HG02678 (cell line): Measurements from ENCODE around the gene AP1M1.

Experiments
- ATAC-seq: cut with Tn5 transposase; IDR thresholded peaks from one replicate; pipeline ENCODE4 v1.9.1; 2021; ENCODE audit warnings: mild to moderate bottlenecking, moderate library complexity; ENCODE audit not compliant: unreplicated experiment

Gene AP1M1

DNA sequence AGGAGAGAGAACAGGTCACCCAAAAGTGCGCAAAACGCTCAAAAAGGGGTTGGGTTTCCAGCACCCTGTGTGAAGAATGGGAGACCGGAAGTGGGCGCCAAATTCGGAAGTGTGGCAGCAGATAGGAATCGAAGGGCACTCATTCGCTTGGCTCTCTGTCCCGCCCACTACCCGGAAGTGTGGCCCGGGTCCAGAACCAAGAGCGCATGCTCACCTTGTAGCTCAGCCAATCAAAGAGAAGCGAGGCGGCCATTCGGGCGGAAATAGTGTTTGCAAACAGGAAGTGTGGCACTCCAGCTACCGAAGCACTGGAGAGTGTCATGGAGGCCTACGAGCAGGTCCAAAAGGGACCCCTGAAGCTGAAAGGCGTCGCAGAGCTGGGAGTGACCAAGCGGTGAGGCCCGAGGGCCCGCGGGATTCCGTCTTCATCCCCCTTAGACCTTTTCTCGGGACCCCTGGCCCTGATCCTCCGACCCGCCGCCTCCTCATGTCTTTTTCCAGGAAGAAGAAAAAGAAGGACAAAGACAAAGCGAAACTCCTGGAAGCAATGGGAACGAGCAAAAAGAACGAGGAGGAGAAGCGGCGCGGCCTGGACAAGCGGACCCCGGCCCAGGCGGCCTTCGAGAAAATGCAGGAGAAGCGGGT is 12.5 kb upstream of the AP1M1 start, which contains the start of gene FAM32A:
FAM32A (plus strand) TSS at position 288 of the 645 bp plus-strand sequence; CDS start at position 321, 33 bp downstream.
- peak; percentile 94 for ATAC-seq

DNA sequence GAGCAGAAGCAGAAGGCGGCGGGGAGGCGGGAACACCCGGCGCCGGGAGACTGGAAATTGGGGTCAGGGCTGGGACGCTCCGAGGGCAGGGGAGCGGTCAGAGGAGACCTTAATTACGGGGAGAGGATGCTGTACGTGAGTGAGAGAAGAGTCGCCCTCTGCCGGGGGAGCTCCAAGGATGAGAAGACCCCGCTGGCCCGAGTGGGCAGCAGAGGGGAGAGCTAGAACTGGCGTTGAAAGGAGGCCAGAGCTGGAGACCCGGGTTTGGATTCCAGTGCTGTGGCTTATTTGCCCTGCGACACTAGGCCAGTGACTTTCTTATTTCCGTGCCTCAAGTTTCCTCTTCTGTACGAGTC is 12.0 kb upstream of the AP1M1 start:
- no peak for ATAC-seq

DNA sequence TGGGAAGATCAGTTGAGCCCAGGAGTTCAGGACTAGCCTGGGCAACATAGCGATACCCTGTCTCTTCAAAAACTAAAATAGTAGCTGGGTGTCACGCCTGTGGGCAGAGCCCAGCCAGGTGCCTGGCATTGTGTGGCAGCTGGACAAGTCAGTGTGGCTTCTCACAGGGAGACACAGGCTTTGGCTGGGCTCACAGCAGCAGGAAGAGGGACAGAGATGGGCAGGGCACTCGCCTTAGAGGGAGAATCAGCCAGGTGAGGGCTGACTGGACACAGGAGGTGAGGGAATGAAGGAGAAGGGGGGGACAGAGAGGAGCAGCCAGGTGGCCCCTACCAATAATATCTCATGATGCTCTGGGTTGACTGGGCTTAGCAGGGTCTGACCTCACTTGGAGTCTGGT is 9.2 kb upstream of the AP1M1 start:
- ATAC-seq, result no peak

DNA sequence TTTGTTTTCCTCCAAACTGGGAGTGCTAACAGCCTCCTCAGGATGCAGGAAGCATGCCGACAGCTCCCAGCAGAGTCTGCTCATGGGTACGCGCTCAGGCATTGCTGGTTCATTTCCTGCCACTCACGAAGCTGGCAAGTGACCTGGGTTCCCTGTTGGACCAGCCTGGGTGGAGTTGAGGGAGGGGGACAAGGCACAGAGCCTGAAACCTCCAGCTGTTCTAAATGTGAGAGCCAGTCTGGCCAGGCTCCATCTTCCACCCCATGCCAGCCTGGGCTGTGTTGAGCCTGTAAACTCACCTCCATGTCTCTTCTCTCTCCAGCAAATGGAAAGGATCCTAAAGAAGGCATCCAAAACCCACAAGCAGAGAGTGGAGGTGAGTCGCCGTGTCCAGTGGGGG is 7.5 kb upstream of the AP1M1 start:
- no peak for ATAC-seq

DNA sequence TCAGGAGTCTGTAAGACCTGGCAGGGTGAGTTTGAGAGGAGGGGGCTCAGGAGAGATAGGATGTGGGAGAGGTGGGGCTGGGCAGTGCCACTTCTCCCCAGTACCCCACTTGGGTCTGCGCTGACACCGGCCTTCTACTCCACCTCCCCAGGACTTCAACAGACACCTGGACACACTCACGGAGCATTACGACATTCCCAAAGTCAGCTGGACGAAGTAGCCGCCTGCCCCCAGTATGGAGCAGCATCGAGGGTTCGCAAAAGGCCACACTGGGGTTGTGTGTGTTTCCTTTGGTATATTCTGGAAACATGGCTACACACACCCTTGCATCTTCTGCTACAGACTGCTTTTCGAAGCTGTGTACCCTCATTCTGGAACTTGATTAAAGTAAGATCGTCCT is 7.0 kb upstream of the AP1M1 start:
- ATAC-seq, result no peak

DNA sequence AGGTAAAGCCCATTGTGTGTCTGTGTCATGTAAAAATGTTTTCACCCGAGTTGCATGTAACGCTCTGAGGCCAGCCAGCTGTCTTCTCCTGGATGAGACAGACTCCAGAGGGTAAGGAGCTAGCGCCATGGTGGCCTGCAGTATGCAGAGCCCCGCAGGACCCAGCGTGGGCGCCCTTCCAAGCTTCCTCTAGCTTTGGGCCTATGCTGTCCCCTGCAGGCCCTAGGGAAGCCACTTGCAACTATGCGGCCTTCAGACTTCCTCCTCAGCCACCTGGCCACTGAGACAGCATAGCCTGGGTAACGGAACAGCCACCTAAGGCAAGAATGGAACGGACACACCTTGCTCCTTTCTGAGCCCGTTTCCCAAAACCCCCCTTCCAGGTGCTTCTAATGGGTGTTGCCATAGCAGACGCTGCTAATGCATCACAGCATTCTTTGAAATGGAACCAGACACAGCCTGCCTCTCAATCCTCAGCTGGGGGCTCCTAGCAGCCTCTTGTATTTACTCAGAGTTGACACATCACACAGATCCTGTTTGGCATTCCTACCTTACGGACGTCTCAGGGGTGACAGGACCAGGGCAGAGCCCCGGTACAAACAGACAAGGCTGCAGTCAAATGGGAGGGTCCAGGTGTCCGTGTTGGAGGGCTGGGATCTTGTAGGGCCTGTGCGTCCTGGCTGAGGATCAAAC is 6.3 kb upstream of the AP1M1 start:
- ATAC-seq, result no peak

DNA sequence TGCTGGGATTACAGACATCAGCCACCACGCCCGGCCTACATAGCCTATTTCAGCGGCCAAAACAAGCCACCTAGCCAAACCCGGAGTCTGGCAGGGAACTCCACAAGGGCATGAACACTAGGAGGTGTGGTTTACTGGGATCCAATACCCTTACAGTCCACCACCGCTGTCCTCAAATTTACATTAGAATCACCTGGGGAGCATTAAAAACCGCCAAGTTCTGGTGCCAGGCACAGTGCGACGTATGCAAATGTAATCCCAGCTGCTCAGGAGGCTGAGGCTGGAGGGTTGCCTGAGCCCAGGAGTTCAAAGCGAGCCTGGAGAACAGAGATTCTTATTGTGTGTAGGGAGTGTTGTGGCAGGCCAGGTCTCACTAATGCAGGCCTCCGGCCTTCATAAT is 4.2 kb upstream of the AP1M1 start:
- ATAC-seq, result no peak

DNA sequence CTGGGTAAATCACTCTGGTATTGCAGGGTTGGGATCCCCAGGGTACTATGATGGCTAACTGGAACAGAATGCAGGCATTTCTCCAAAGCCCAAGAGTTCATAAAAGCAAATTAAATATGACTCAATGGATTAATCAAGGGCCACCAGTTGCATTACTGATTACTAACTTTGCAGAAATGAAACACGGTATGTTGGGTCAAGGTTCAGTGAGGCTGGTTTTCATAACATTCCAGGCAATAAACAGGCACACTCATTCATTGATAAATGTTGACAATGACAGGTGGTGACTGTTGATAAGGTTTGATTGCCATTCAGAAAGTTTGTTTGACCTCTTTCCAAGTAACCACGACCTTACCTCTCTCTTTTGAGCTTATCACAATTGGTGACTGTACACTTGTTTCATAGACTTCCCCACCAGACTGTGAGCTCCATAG is 506 bp upstream of the AP1M1 start:
- ATAC-seq, result no peak

DNA sequence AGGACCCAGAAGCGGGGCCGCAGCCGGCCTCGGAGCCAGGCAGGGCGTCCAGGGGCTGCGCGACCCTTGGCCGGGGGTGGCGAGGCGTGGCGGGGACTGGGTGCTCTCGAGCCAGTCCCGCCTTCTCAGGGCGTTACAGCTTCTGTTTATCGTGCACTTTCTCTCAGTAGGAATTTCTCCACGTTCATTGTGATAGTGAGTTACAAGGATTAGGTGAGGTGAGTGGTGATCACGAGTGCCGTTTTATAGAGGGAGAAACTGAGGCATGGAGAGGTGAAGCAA is 600 bp downstream of the AP1M1 start:
- ATAC-seq, result no peak

DNA sequence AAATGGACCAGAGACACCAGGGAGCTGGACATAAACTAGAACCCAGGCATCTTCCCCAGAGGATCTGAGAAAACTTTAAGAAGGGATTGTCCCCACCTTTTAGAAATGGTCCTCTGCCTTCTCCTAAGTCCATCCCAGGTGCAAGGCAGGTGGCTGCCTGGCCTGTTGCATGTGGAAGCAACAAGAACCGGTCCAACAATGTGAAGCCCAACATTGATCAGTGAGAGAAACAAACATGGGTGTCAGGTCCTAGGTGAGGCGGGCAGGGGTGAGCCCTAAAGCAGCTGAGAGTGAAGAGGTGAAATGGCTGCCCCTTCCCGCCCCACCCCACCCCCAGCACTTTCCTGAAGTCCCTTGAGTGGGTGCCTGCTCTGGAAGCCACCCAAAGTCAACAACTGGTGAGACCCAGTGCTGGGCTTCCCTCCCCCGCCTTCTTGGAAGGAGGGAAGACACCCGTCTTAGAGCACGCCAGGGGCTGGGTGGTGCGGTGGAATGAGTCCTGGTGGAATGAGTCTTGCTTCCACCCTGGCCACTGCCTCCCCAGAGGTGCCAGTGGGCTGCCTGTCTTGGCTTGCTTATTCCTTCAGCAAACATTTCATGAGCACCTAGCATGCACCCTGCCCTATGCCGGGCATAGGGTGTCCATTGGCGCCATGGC is 1.7 kb downstream of the AP1M1 start:
- no peak for ATAC-seq

DNA sequence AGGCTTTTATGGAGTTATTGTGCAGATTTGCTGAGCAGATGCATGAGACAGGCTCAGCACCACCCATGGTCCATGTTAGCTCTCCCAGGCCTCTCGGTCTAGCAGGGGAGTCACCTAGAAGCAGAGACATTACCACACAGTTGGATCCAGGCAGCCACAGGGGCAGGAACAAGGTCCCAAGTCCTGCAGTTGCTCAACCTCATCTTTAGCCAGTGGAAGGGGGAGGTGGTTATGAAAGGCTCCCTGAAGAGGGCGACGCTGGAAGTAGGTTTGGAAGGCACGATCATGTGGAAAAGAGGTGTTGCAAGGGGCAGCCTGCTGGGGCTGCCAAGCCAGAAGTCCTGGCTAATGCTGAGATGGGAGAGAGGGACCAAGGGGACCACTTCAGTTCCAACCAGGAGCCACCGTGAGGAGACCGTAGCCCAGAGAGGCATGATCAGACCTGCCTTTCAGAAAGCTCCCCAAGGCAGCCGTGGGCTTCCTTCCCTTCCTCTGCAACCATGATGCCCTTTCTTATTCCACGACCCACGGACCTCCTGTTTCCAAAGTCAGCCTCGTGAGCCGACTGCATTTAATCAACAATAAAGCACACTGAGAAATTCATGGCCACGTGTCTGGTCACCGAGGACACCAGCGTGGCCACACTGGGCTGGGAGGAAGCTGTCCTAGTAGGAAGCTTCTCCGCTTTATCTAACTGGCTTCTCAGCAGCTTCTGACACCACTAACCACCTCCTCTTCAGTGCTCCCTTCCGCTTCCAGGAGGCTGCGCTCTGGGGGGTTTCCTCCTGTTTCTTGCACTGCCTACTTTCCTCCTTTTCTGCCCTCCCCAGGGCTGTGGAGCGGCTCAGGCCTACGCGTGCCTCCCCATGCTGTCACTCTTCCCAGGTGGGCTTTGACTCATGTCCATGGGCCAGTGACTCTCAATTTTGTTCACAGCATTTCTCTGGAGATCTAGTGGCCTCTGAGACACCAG is 2.6 kb downstream of the AP1M1 start:
- ATAC-seq, result no peak

DNA sequence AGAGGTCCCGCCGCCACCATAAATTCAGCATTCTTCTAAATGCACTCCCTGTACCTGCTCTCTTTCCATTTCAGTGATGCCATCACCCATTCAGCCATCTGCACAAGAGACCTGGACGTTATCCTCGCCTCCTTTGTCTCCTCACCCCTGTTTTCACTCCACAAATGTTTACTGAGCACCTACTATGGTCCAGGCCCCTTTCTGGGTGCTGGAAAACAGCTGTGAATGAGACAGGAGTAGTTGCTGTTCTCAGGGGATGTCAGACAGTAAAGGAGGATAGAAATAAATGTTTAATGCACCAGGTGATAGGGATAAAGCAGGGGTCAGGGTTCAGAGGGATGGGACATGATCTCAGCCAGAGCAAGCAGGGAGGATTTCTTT is 3.3 kb downstream of the AP1M1 start:
- no peak for ATAC-seq

DNA sequence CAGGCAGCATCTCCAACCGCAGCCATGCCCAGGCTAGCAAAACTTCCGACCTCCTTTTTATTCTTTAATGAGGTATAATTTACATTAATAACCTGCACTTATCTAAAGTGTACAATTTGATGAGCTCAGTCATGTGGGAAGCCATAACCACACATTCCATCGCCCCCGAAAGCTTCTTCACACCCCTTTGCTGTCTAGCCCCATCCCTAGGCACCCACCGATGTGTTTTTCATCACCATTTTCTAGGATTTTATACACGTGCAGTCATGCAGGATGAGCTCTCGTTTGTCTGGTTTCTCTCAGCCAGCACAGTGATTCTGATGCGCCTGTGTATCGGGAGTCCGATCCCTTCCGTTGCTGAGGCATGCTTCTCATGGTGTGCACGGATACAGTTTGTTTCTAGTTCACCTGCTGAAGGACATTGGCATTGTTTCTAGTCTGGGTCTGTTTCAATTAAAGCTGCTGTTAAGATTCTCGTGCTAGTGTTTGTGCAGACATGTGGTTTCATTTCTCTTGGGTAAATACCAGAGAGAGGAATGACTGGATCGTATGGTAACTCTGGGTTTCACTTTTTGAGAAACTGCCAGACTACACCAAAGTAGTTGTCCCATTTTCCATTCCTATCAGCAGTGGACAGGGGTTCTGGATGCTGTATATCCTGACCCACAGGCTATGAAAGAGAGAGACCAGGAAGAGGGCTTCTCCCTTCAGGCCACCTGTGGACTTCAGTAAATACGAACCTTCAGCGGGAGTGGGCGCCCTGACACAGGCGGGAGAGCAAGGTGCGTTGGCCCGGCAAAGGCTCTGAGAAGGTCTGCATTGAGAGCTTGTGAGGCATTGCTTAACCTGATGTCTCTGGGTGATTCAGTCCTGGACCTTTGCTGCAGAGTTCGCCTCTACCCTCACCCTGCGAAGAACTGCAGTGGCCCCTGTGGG is 4.9 kb downstream of the AP1M1 start:
- ATAC-seq, result no peak

DNA sequence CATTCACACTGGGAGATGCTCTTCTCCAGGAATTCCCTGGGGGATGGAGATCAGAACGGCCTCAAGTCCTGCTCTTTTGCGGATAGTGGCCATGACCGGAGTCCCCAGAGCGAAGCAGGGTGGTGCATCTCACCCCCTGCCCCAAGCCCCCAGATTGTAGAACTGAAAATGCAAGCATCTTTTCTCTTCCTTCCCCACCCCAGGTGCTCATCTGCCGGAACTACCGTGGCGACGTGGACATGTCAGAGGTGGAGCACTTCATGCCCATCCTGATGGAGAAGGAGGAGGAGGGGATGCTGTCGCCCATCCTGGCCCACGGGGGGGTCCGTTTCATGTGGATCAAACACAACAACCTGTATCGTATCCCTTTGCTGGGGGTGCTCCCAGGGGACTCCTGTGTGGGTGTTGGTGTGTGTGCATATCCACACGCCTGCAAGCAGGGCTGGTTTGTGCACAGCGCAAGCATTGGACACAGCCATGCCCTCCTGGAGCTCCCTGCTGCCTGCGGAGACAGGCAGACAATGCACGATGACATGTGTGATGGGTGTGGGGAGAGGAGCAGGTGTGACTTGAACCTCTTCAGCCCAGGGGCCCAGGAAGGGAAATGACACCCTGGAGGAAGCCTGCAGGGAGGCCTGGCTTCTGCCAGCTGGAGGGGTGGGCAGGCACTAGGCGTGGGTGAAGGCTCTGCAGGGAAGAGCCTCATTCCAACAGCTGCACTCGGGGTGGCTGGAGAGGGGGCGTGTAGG is 5.7 kb downstream of the AP1M1 start:
- no peak for ATAC-seq

DNA sequence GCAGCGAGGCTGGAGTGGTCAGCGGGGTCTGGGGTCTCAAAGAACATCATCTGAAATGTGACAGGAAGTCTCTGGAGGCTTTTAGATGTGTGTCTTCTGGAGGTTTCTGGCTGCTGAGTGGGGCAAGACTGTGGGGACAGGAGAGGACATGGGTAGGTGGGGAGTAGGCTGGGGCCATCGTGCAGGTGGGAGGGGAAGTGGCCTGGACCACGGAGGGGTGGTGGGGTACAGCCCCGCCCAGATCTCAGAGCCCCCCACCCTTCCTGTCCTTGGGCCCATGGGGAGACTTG is 6.2 kb downstream of the AP1M1 start:
- ATAC-seq, result no peak

DNA sequence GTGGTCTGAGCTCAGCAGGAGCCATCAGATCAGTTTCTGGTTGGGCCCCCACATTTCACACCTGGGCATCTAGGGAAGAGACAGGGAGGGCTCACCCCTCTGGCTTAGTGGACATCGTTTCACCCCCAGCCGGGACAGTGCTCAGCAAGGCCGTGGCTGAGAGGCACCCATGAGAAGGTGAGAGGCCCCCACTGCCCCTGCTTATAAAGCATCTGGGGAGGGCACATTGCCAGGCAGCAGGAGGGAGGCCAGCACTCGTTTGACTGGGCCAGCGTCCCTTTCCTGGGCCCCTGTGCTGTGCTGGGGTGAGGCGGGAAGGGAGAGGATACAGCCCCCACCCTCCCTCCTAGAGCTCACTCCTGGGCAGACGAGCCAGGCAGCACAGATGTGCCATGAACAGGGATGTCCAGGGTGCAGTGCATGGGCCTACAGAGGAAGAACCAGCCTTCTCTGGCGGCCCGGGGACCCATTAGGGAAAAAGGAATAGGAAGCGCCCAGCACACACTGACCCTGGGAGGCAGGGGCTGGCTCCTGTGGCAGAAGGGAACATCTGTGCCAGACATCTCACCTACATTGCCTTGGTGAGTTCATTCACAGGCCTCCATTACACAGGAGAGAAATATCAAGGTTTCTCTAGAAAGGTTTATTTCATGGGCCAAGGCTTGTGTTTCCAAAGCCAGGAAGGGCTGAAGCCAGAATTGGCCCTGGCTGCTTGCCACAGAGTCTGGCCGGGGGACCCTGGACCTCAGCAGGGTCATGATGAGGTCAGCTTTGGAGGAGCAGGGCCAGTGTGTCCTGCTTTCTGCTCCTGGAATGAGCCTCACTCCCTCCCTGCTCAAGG is 7.7 kb downstream of the AP1M1 start:
- no peak for ATAC-seq

DNA sequence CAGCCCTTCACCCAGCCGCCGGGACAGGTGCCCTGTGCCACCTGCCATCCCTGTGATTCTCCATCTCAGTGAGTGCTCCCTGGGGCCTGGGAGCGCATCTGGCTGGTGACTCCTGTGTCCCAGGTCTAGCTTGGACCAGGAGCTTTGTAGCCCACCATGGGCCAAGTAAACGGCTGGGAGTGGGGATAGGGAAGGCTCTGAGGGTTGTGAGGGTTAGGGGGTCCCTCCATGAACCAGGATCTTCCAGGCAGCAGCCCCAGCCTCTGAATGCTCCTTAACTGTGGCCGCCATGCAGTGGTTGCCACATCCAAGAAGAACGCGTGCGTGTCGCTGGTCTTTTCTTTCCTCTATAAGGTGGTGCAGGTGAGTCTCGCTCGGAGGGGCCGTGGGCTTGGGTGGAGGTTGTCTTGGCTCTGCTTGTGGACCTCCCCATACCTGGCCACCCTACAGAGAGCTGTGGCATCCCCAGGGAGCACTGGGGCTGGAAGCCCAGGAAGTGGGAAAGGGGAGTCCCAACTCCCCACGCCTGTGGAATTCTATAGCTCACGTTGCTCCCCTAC is 8.4 kb downstream of the AP1M1 start:
- ATAC-seq, result no peak

DNA sequence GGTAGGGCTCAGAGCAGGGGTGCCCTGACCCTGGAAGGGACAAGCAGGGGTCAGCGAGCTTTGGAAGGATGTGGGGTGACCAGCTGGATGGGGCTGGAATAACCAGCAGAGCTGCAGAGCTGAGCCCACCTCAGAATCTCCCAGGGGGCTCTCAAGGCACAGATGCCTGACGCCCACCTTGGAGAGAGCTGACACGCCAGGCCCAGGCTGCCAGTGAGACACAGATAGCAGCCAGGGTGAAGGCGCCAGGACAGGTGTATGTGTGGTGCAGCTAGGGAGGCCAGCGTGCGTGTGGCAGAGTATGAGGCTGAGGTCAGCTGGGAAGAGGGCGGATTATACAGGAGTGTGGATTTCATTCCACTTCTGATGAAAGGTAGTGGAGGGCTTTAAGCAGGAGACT is 8.9 kb downstream of the AP1M1 start:
- ATAC-seq, result no peak

DNA sequence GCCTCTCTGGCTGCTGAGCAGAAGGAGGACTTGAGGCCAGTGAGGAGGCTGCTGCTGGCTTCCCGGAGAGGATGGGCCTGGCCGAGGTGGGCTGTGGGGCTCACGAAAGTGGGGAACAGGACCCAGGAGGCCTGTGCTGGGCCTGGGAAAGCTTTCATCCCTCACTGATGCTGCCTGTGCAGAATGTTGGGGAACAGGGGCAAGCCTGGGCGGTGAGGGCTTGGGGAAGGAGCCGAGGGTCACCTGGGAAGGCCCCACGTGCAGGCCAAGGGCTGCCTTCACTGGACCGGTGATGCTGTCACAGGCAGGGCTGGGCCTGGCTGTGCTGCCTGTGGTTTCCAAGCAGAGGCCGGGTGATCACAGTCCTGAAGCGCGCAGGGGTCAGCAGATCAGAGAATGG is 9.4 kb downstream of the AP1M1 start:
- ATAC-seq, result no peak
